ENCODE data around the gene HNF4A.

HNF4A gene

DNA sequence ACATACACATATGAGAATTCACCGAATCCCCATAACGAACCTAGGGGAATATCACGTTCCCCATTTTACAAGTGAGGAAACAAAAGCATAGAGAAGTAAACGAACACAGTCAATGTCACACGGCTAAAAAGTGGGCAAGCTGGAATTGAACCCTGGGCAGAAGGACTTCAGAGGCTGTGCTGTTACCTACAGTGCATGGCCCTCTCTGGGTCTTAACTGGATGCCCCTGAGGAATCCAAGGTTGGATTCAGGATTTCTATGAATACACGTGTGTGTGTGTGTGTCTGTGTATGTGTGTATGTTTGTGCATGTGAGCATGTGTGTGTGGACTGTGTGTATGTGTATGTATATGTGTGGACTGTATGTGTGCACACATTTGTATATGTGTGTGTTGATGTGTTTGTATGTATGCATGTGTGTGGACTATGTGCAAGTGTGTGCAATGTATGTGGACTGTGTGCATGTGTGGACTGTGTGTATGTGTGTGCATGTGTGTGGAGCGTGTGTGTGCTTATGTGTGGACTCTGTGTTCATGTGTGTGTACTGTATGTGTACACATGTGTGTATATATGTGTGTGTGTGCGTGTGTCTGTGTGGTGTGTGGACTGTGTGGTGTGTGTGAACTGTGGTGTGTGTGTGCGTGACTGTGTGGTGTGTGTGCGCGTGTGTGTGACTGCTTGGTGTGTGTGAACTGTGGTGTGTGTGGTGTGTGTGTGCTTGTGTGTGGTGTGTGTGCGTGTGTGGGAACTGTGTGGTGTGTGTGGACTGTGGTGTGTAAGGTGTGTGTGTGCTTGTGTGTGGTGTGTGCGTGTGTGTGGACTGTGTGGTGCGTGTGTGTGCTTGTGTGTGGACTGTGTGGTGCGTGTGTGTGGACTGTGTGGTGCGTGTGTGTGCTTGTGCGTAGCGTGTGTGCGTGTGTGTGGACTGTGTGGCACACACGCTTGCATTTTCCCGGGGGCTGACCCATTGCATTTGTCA, 49.0 kb downstream of the HNF4A start:
- in situ Hi-C loops (cut with MboI; ENCODE audit: low sequenced_read_pairs), result no loop called here

- in situ Hi-C loops (cut with MboI; ENCODE audit: low sequenced_read_pairs), result no loop called here
Measured at GRCh38 chr20:44405257-44405656, 49.8 kb downstream of the HNF4A start.

DNA sequence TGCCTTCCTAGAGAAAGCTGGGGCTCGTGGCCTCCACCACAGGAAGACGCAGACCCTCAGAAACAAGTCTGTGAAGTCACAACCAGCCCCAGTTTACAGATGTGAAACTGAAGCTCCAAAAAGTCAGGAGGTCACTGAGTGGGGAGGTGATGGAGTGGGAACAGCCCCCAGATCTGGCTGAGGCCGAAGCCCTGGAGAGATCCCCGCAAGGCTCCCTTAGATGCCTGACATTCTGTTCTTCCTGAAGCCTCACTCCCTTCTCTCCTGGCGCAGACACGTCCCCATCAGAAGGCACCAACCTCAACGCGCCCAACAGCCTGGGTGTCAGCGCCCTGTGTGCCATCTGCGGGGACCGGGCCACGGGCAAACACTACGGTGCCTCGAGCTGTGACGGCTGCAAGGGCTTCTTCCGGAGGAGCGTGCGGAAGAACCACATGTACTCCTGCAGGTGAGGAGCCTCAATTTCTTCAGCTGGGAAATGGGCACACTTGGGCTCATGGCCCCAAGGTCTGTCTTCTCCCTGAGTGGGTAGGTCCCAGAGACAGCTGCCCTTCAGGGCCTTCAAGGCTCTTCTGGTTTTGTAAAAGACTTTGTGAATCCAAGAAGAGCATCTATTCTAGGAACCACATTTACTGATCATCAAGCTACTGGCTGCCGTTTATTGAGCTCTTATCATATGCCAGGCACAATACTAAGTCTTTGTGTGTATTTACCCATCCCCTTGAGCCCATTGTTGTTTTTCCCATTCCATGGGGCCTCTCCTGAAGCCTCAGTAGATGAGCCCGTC, 50.5 kb downstream of the HNF4A start:
- in situ Hi-C loops (cut with MboI; ENCODE audit: low sequenced_read_pairs), result no loop called here

GRCh38 chr20:44406572-44407137, 51.2 kb downstream of the HNF4A start:
- in situ Hi-C loops (cut with MboI; ENCODE audit: low sequenced_read_pairs), result no loop called here

- in situ Hi-C loops (cut with MboI; ENCODE audit: low sequenced_read_pairs), result no loop called here
Measured at GRCh38 chr20:44407402-44408184, 52.1 kb downstream of the HNF4A start.

DNA sequence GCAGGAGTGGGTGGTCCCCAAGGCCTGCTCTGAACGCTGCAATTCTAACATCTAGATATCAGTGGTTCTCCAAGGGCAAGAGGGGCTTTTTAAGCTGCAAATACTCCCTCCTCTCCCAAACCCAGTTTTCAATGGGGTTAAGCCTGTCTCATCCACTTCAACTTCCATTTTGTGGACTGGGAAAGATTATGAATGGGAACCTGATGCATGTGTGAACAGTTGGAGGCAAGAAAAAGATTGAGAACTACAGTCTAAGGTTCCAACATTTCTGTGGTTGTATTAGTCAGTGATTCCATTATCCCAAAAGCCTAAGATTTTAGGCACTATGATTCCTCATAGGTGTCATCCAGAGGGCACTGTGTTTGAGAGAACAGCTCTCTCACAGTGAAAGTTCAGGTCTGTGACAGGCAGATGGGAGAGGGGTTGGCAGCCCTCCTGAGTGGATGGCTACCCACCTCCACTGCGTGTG, 53.7 kb downstream of the HNF4A start:
- in situ Hi-C loops (cut with MboI; ENCODE audit: low sequenced_read_pairs), result no loop called here

- in situ Hi-C loops (cut with MboI; ENCODE audit: low sequenced_read_pairs), result no loop called here
Measured at GRCh38 chr20:44410583-44411019, 55.1 kb downstream of the HNF4A start.

DNA sequence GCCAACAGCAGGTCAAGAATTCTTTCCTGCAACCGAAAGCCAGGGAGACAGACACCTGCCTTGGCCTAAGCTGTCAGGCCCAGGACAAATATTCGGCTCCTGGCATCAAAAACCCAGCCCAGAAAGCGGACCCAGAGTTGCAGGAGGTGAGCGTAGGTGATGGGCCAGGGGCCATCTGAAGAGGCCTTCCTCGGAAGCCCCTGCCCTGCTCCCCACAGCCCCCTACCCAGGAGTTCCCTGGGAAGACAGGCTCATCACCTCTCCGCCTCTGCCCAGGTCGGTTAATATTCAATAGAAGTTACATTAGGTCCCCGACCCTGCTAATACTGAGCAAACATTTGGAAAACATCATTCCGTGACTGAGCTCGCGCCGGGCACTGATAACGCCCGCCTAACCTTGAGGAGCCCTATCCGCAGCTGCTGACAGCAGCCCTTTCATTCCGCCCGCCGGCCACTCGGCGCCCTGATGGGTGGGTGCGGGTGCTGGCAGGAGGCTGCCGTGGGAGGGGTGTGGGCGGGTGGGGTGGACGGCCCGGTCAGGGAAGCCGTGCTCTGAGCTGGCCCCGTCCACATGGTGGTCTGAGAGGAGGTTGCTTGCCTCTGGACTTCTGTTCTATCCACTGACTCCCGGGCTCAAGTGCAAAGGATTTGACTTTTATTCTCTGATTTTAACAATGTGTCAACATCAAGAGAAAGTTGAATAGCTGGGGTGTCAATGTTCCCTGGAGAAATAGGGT, 55.7 kb downstream of the HNF4A start:
- in situ Hi-C loops (cut with MboI; ENCODE audit: low sequenced_read_pairs), result no loop called here

- in situ Hi-C loops (cut with MboI; ENCODE audit: low sequenced_read_pairs), result no loop called here
Measured at GRCh38 chr20:44411757-44412401, 56.4 kb downstream of the HNF4A start.

- in situ Hi-C loops (cut with MboI; ENCODE audit: low sequenced_read_pairs), result no loop called here
Measured at GRCh38 chr20:44412402-44413144, 57.1 kb downstream of the HNF4A start.

GRCh38 chr20:44413575-44414345, 58.3 kb downstream of the HNF4A start:
- in situ Hi-C loops (cut with MboI; ENCODE audit: low sequenced_read_pairs), result no loop called here

GRCh38 chr20:44414346-44414714, 58.8 kb downstream of the HNF4A start:
- in situ Hi-C loops (cut with MboI; ENCODE audit: low sequenced_read_pairs), result no loop called here

DNA sequence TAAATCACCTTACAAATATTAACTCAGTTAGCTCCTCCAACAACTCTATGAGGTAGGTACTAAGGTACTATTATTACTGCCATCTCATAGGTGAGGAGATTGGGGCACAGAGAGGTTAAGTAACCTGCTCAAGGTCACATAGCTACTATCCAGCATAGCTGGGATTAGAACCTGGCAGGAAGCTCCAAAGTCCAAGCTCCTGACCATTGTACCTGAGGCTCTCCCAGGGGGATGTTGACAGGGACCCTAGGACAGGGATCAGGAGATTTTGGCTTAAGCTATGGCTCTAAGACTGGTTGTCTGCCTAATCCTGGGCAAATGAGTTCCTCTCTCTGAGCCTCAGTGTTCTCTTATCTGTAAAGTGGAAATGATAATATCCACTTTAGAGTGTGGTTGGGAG, 59.3 kb downstream of the HNF4A start:
- in situ Hi-C loops (cut with MboI; ENCODE audit: low sequenced_read_pairs), result no loop called here

DNA sequence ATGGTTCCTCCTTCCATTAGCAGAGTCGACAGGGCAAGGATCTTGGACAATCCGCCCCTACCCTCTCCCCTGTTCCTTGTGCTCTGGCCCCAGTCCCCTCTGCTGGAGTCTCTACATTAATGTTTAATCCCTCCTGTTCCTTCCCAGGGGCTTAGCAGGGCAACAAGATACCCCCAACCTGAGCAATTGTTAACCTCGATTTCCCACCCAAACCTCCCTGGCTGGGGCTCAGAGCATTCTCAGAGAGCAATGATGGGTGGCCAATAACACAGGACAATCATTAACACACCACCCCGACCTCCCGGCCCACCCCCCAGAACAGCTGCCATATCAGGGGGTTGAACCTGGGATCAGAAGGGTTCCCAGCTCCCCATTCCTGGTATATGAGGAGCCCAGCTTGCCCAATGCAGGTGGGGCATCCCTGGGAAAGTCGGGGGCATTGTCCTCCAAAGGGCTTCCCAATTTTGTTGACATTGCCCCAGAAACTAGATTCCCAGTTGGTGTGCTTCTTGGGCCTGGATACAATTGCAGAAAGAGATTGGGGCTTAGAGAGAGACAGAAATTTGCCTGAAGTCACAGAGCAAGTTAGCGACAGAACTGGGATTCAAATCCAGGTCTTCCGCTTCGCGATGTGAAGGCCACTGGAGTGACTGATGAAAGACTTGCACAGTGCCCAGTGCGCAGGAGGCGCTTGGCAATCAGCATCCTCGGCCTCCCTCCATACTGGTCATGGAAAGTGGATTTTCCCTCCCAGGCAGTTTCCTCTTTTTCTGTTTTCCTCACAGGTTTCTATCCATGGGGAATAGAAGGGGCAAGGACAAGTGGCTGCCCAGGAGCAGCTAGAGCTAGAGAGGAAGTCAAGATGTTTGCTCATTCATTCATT, 60.6 kb downstream of the HNF4A start:
- in situ Hi-C loops (cut with MboI; ENCODE audit: low sequenced_read_pairs), result no loop called here

- in situ Hi-C loops (cut with MboI; ENCODE audit: low sequenced_read_pairs), result no loop called here
Measured at GRCh38 chr20:44418069-44418905, 62.8 kb downstream of the HNF4A start.
